Effector memory CD8-positive, alpha-beta T cell (primary cell): ENCODE data around the gene BCAS3.

Source experiments
- ATAC-seq: fragments of 150-1000 bp; cut with Tn5 transposase; replicated peaks from 2 replicates; pipeline ENCODE4 v1.10.0; 2021; ENCODE audit warnings: mild to moderate bottlenecking, moderate library complexity
- DNase-seq, 3 experiments: peaks; one replicate each; pipeline ENCODE4 v3.0.0; 2021
- H3K27ac Mint-ChIP-seq, 2 donors: one replicate each; pipeline ENCODE4 v1.8.0; 2022; ENCODE audit warnings: mild to moderate bottlenecking in 2 of 2, mixed read lengths in 2 of 2, moderate library complexity in 2 of 2
- H3K27me3 Mint-ChIP-seq, 2 donors: one replicate each; pipeline ENCODE4 v1.8.0; 2022; ENCODE audit warnings: mixed read lengths in 2 of 2
- H3K36me3 Mint-ChIP-seq: one replicate; pipeline ENCODE4 v1.8.0; 2022; ENCODE audit warnings: mild to moderate bottlenecking, moderate library complexity, mixed read lengths; ENCODE audit not compliant: insufficient read depth
- H3K4me1 Mint-ChIP-seq, 2 donors: one replicate each; pipeline ENCODE4 v1.8.0; 2022; ENCODE audit warnings: low read depth in 2 of 2, mixed read lengths in 2 of 2
- H3K4me3 Mint-ChIP-seq, 2 donors: one replicate each; pipeline ENCODE4 v1.8.0; 2022; ENCODE audit warnings: mild to moderate bottlenecking in 2 of 2, mixed read lengths in 2 of 2, moderate library complexity in 2 of 2
- H3K9me3 Mint-ChIP-seq, 2 donors: one replicate each; pipeline ENCODE4 v1.8.0; 2022; ENCODE audit warnings: mixed read lengths in 2 of 2

Gene BCAS3

DNA sequence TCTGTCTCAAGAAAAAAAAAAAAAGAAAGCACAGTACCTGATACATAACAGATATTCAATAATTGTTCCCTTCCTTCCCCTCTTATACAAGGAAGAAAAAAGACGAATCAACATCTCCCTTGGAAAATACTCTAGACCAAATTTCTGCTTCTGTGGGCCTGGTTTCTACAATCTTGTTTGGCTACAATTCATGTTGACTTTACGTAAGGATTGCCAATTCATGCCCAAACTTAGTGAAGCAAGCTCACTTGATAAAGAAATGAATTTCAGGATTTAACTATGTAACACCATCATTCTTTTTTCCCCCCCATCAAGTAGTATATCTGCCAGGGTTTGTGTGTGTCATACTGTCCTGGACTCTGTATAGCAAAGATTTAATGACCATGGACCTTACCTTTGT lies 587.7 kb downstream of the BCAS3 start:
- no peaks in the 10 kb centered on the region for H3K9me3 Mint-ChIP-seq
- peaks cover 0 to 4% of the 10 kb centered on the region in 2 donors for H3K4me1 Mint-ChIP-seq
- H3K27me3 Mint-ChIP-seq, result no peaks in the 10 kb centered on the region
- no peak overlapping the region for H3K4me3 Mint-ChIP-seq
- no peaks in the 10 kb centered on the region for H3K36me3 Mint-ChIP-seq
- no peak for DNase-seq
- ATAC-seq, result no peak
- no peak overlapping the region for H3K27ac Mint-ChIP-seq

DNA sequence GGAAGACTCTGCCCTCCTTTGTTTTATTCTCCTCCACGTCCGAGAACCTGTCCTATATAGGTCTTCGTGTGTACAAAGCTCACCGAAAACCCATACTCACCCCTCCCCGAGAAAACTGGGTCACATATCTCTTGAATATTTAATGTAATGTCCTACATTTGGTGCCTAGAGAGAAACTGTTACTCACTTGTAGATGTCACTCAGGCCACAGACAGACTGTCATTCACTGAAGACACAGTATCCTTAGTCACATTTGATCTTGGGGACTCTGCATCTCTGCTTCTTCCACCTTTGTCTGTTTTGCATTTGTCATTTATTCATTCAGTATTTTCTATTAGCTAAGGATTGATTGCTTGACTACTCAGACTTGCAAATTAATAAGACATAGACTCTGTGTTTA lies 590.2 kb downstream of the BCAS3 start:
- peaks cover 0 to 4% of the 10 kb centered on the region in 2 donors for H3K4me1 Mint-ChIP-seq
- DNase-seq, result no peak
- H3K27ac Mint-ChIP-seq, result no peak overlapping the region
- no peaks in the 10 kb centered on the region for H3K9me3 Mint-ChIP-seq
- H3K27me3 Mint-ChIP-seq, result no peaks in the 10 kb centered on the region
- no peak for ATAC-seq
- no peak overlapping the region for H3K4me3 Mint-ChIP-seq
- H3K36me3 Mint-ChIP-seq, result no peaks in the 10 kb centered on the region

DNA sequence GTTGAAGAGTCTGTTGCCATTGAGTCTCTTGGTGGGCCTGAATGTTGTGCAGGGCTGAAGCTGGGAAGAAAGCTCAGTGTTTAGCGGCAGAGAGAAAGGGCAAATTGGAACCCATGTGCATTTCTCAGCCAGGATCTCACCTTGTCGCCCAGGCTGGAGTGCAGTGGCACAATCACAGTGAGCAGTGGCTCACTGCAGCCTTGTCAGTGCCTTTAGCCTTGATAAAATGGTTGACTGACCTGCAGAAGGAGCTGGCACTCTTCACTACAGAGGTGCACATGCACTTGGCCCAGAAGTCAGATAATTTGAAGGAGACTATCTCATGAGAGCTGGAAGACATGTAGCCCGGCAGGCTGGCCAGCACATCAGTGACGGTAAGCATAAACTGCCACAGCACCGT lies 597.7 kb downstream of the BCAS3 start:
- H3K4me3 Mint-ChIP-seq, result no peak overlapping the region
- H3K27me3 Mint-ChIP-seq, result no peaks in the 10 kb centered on the region
- H3K36me3 Mint-ChIP-seq, result no peaks in the 10 kb centered on the region
- ATAC-seq (no peak), DNase-seq (no peak)
- no peak overlapping the region for H3K27ac Mint-ChIP-seq
- no peaks in the 10 kb centered on the region for H3K9me3 Mint-ChIP-seq
- peaks cover 0 to 4% of the 10 kb centered on the region in 2 donors for H3K4me1 Mint-ChIP-seq

DNA sequence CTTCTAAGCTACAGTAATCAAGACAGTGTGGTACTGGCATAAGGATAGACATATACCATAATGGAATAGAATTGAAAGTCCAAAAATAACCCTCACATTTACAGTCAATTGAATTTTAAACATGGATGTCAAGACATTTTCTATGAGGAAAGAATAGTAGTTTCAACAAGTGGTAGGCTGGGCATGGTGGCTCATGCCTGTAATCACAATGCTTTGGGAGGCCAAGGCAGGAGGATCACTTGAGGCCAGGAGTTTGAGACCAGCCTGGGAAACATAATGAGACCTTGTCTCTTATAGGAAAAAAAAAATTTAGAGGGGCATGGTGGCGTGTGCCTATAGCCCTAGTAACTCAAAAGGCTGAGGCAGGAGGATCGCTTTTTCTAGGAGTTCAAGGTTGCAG lies 599.2 kb downstream of the BCAS3 start:
- ATAC-seq (no peak), DNase-seq (no peak)
- Mint-ChIP-seq H3K36me3 (no peaks in the 10 kb centered on the region), H3K27me3 (no peaks in the 10 kb centered on the region), H3K4me3 (no peak overlapping the region), H3K9me3 (no peaks in the 10 kb centered on the region), H3K27ac (peak overlapping the region in 1 of 2 donors; percentile 29), H3K4me1 (peaks cover 0 to 4% of the 10 kb centered on the region in 2 donors)

DNA sequence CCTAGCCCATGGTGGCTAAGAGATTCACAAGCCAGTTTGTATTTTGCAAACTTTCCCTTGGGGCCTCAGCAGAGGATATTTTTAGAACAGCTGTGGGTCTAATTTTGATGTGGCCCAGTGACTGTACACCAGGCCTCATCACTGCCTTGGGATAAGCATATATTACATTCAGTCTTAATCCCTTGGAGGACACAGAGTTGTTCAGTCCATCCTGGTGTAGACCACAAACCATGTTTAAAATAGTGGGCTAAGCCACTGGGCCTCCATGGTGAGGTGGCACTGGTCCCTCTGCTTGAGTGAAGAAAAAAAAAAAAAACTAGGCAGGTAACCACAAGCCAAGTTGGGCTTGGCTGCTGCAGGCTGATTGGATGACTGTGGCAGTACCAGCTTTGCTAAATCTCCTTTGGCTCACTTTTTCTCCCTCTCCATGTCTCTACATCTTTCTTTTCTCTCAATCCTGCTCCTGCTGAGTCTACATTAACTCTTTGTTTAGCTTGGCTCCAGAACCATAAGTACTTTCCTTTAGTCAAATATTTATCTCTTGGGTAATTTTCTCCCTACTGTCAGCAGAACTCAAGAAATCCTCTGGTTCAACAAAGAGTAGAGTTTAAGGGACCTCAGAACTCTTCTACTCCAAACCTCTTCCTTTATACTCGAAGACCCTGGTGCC lies 602.0 kb downstream of the BCAS3 start:
- no peak overlapping the region for H3K27ac Mint-ChIP-seq
- no peaks in the 10 kb centered on the region for H3K36me3 Mint-ChIP-seq
- no peak for DNase-seq
- no peak overlapping the region for H3K4me3 Mint-ChIP-seq
- ATAC-seq, result no peak
- peaks cover 0 to 4% of the 10 kb centered on the region in 2 donors for H3K4me1 Mint-ChIP-seq
- no peaks in the 10 kb centered on the region for H3K9me3 Mint-ChIP-seq
- no peaks in the 10 kb centered on the region for H3K27me3 Mint-ChIP-seq

DNA sequence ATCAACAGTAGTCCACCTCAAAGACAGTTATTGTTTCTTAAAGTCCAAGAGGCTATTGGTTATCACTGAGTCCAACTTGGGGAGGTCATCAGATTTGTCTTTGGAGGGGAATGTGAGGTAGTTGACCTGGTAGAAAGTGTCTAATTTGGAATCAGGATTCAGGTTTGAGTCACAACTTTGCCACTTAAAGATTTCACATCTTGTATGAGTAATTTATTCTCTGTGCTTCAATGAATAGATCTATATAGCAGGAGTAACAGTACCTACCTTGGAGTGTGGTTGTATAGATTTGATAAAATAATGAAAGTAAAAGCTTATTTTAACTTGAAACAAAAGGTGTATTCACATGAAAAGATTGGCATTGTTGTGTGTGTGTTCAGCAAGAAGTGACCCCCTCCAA lies 602.7 kb downstream of the BCAS3 start:
- peaks cover 0 to 4% of the 10 kb centered on the region in 2 donors for H3K4me1 Mint-ChIP-seq
- no peaks in the 10 kb centered on the region for H3K27me3 Mint-ChIP-seq
- H3K27ac Mint-ChIP-seq, result no peak overlapping the region
- no peak for ATAC-seq
- H3K36me3 Mint-ChIP-seq, result no peaks in the 10 kb centered on the region
- DNase-seq, result no peak
- no peak overlapping the region for H3K4me3 Mint-ChIP-seq
- H3K9me3 Mint-ChIP-seq, result no peaks in the 10 kb centered on the region

DNA sequence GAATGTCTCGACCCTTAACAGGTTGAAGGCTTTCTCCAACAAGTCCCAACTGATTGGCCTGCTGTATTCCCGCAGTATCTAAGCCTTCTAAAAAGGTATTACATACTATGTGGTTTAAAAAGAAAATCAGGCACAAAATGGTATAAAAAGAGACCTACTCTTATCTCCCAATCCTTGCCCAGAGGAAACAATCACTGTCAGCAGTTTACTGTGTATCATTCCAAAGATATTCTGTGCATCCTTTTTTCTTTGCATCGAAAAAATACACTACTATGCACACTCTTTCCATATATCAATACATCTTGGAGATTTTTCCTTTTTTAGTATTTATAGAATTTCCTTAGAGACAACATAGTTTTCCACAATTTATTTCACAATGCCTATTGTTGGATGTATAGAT lies 603.2 kb downstream of the BCAS3 start:
- H3K4me1 Mint-ChIP-seq, result peaks cover 0 to 4% of the 10 kb centered on the region in 2 donors
- no peaks in the 10 kb centered on the region for H3K9me3 Mint-ChIP-seq
- no peak for DNase-seq
- H3K27ac Mint-ChIP-seq, result no peak overlapping the region
- H3K27me3 Mint-ChIP-seq, result no peaks in the 10 kb centered on the region
- ATAC-seq, result no peak
- H3K36me3 Mint-ChIP-seq, result no peaks in the 10 kb centered on the region
- H3K4me3 Mint-ChIP-seq, result no peak overlapping the region

DNA sequence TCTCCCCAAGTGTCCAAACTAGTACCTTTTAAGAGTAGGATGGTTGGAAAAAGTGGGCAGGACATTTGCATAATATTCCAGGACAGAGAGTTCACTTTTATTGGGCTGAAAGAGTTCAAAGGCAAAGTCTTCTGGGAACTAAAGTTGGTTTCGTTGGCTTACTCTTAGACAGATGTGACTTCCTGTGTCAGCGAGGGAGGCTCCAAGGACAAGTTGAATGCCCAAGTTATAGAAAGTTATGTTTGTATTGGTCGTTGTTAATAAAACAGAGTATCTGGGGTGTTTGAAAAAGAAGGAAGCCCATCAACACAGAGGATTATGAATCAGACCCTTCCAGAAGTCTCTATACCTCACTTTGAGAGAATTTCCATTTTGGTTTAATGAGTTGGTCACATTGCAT lies 604.7 kb downstream of the BCAS3 start:
- DNase-seq (no peak), ATAC-seq (no peak)
- Mint-ChIP-seq H3K4me1 (peaks cover 0 to 4% of the 10 kb centered on the region in 2 donors), H3K36me3 (no peaks in the 10 kb centered on the region), H3K27me3 (no peaks in the 10 kb centered on the region), H3K9me3 (no peaks in the 10 kb centered on the region), H3K4me3 (no peak overlapping the region), H3K27ac (no peak overlapping the region)

DNA sequence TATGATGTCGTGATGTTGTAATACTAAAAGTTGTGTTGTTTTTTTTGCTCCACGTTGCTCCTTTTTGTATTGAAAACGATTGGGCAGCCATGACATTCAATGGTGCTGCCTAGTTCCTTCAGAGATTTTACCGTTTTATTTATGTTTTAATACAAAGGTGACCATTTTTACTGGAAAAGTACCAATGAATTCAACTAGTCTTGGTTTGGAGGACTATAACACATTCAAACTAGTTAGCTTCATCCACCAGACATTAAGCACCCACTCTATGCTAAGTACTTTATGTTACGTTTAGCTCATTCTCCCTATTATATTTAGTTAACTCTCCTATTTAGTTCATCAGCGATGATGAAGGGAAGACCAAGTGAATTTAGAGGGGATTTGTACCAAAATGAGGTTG lies 605.4 kb downstream of the BCAS3 start:
- Mint-ChIP-seq H3K27me3 (no peaks in the 10 kb centered on the region), H3K9me3 (no peaks in the 10 kb centered on the region), H3K27ac (no peak overlapping the region), H3K4me3 (no peak overlapping the region), H3K4me1 (peaks cover 0 to 4% of the 10 kb centered on the region in 2 donors), H3K36me3 (no peaks in the 10 kb centered on the region)
- no peak for ATAC-seq
- DNase-seq, result no peak

DNA sequence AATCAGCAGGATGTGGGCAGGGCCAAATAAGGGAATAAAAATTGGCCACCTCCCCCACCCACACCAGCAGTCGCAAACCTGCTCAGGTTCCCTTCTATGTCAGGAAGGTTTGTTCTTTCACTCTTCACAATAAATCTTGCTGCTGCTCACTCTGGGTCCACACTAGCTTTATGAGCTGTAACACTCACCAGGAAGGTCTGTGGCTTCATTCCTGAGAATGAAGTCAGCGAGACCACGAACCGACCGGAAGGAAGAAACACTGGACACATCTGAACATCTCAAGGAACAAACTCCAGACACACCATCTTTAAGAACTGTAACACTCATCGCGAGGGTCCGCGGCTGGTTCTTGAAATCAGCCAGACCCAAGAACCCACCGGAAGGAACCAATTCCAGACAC lies 606.5 kb downstream of the BCAS3 start:
- H3K27ac Mint-ChIP-seq, result no peak overlapping the region
- H3K4me1 Mint-ChIP-seq, result peaks cover 0 to 4% of the 10 kb centered on the region in 2 donors
- no peaks in the 10 kb centered on the region for H3K36me3 Mint-ChIP-seq
- DNase-seq, result no peak
- no peak for ATAC-seq
- H3K27me3 Mint-ChIP-seq, result no peaks in the 10 kb centered on the region
- H3K9me3 Mint-ChIP-seq, result no peaks in the 10 kb centered on the region
- no peak overlapping the region for H3K4me3 Mint-ChIP-seq

DNA sequence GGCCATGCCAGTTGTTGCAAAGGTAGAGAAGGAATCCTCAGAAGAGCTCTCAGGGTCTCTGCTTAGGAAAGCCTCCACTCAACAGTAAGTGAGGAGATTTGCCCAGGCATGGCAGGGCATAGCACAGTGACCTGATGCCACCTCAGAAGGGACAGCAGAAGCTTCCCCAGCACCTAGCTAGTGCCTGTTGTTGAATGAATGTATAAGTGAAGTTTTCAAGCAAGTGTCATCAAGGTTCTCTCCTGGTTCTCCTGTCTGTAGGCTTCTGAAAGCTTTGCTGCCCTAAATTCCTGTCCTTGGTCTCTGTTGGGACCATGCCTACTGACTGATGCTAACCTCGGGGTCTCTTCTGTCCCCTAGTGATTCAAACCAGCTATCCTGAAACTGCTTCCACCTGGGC lies 607.1 kb downstream of the BCAS3 start:
- ATAC-seq, result no peak
- no peak overlapping the region for H3K4me3 Mint-ChIP-seq

DNA sequence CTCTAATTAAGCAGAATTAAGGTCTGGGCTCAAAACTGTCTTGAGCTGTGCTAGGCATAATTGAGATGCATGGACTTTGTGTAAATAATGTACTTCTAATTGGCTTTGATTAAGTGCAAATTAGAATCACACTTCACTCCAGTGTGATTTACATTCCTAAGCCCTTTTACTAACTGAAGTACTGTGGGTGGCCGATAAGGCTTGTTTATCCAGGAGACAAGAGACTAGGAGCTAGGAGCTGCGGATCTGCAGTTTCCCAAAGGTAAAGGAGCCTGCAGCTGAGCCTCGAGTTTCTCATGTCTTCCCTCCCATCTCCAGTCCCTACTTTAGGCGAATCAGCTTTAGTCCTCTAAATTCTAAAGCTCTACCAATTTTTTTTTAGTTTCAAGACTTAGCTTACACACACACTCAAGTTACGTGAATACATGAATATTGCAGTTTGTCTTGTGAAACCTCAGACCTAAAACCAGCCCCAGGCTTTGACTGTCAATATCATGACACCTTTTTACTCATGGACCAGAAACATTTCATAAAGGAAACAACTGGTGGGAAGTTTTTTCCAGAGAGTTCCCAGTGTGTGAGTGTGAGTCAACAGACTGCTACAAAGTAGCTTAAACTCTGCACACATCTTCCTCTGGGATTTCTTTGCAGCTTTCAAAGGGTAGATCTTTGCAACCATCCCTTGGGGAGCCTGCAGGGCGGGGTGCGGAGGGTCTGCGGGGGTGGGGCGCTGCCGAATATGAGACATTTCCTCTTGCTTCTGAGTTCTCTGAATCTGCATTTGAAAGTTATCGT lies 608.1 kb downstream of the BCAS3 start:
- Mint-ChIP-seq H3K4me3 (no peak overlapping the region), H3K36me3 (no peaks in the 10 kb centered on the region), H3K4me1 (no peaks in the 10 kb centered on the region), H3K27ac (no peak overlapping the region), H3K9me3 (no peaks in the 10 kb centered on the region), H3K27me3 (no peaks in the 10 kb centered on the region)
- ATAC-seq (no peak), DNase-seq (no peak)

More for the DNA sequence above, 607.1 kb downstream of the BCAS3 start:
- no peak for DNase-seq
- no peaks in the 10 kb centered on the region for H3K9me3 Mint-ChIP-seq
- H3K27ac Mint-ChIP-seq, result no peak overlapping the region
- H3K27me3 Mint-ChIP-seq, result no peaks in the 10 kb centered on the region
- peaks cover 0 to 2% of the 10 kb centered on the region in 2 donors for H3K4me1 Mint-ChIP-seq
- no peaks in the 10 kb centered on the region for H3K36me3 Mint-ChIP-seq

DNA sequence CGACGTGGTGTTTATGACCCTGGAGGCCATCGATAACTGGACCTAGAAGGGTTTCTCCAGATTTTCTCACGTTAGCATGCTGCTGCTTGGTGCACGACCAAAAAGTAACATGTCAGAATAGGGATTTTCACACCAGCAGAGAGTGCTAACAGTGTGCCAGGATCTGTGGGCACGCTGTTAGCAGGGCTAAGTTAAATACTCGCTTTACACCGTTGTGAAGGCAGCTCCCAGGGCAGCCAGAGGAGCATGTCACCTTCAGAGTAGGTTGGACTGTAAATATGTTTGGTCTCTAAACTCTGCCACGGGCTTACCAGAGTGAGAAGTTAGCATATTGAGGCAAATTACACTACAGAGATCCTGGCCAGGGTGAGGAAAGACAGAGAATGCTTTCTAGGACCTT lies 608.8 kb downstream of the BCAS3 start:
- Mint-ChIP-seq H3K4me1 (no peaks in the 10 kb centered on the region), H3K27me3 (no peaks in the 10 kb centered on the region), H3K36me3 (no peaks in the 10 kb centered on the region), H3K4me3 (no peak overlapping the region), H3K27ac (no peak overlapping the region), H3K9me3 (no peaks in the 10 kb centered on the region)
- DNase-seq (no peak), ATAC-seq (no peak)
